GM06990 (cell line): ENCODE data around the gene NPHS1.

Experiments
- DNase-seq: peaks from one replicate; pipeline ENCODE4 v3.0.0-alpha.2; 2011; ENCODE audit not compliant: insufficient read length; ENCODE audit errors: extremely low read depth
- H3K27me3 ChIP-seq: replicated peaks from 2 replicates; pipeline ENCODE4 v1.6.0; 2011; ENCODE audit warnings: low read length; ENCODE audit not compliant: control insufficient read depth, insufficient read depth
- H3K36me3 ChIP-seq: 2 replicates; pipeline ENCODE4 v1.5.1; 2011; ENCODE audit warnings: low read length; ENCODE audit not compliant: control insufficient read depth, insufficient read depth
- H3K4me3 ChIP-seq: replicated peaks from 2 replicates; pipeline ENCODE4 v1.5.1; 2011; ENCODE audit warnings: low read depth, mild to moderate bottlenecking, control low read depth, low read length
- TF ChIP-seq, protein P1 (sequence below): IDR thresholded peaks from 2 replicates; pipeline ENCODE4 v1.5.1; 2011; ENCODE audit warnings: low read length, control low read depth, mild to moderate bottlenecking, inconsistent platforms; ENCODE audit not compliant: insufficient read depth, poor library complexity, severe bottlenecking

NPHS1 gene

DNA sequence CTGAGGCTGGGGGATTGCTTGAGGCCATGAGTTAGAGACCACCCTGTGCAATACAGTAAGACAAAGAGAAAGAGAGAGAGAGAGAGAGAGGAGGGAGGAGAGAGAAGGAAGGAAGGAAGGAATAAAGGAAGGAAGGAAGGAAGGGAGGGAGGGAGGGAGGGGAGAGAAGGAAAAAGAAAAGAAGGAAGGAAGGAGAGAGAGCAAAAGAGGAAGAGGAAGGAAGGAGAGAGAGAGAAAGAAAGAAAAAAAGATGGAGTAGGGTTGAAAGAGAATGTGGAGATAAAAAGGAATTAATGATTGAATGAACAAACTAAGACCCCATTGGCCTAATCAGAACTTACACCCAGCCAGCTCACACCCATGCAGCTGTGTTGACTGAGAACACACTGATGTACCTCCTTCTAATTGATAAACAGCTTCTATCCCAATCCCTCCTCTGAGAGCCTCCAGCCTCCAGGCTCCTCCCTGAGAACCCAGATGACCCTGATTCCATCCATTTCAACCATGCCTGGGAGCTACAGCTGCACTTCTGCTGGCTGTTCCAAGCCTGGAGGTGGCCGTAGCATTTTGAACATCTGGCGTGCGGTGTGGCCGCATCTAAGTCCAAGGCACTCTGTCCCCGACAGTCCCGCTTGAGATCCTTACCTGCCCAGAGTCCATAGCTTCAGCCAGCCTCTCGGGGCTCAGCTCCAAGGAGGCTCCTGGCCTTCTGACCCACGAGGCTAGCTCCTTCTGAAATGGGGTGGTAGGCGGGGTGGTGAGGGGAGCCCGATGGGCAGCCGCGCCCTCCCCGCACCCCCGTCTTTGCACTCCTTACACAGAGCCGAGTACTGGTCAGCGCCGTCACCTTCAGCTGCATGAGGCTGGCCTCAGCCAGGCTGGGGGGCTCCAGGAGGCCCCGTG lies 40.7 kb downstream of the NPHS1 start:
- no peaks in the 10 kb centered on the region for H3K36me3 ChIP-seq
- no peaks in the 10 kb centered on the region; the same call in 1 of the 2 replicates for H3K27me3 ChIP-seq
- no peak for DNase-seq
- TF ChIP-seq, protein P1, sequence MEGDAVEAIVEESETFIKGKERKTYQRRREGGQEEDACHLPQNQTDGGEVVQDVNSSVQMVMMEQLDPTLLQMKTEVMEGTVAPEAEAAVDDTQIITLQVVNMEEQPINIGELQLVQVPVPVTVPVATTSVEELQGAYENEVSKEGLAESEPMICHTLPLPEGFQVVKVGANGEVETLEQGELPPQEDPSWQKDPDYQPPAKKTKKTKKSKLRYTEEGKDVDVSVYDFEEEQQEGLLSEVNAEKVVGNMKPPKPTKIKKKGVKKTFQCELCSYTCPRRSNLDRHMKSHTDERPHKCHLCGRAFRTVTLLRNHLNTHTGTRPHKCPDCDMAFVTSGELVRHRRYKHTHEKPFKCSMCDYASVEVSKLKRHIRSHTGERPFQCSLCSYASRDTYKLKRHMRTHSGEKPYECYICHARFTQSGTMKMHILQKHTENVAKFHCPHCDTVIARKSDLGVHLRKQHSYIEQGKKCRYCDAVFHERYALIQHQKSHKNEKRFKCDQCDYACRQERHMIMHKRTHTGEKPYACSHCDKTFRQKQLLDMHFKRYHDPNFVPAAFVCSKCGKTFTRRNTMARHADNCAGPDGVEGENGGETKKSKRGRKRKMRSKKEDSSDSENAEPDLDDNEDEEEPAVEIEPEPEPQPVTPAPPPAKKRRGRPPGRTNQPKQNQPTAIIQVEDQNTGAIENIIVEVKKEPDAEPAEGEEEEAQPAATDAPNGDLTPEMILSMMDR, result no peak
- H3K4me3 ChIP-seq, result no peak overlapping the region

DNA sequence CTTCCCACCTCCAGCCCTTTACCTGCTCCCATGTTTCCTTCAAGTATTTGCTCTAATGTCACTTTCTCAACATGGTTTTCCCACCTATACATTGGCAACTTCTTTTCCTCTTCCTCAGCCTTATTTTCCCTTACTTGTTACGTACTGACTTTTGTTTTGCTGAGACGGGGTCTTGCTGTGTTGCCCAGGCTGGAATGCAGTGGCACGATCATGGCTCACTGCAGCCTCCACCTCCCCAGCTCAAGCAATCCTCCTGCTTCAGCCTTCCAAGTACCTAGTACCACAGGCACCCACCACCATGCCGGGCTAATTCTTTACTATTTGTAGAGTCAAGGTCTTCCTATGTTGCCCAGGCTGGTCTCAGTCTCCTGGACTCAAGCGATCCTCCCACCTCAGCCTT lies 44.7 kb downstream of the NPHS1 start:
- TF ChIP-seq, protein P1, result no peak
- DNase-seq, result no peak
- Histone ChIP-seq H3K36me3 (no peaks in the 10 kb centered on the region), H3K27me3 (no peaks in the 10 kb centered on the region; the same call in 1 of the 2 replicates), H3K4me3 (no peak overlapping the region)

DNA sequence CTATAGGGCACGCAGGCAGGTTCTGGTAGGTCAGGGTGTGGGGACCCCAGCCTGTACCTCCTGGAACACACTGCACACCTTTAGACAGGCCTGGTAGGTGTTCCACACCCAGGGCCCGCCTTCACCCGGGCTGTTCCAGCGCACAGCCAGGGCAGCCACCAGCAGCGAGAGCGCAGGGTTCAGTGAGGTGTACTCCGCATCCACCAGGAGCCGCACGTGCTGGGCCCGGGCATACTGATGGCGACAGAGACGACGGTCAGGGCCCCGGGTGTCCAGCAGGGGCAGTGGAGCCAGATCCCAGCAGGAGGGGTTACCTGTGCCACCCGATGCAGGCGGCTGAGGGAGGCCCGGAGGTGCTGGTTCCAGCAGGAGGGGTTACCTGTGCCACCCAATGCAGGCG lies 45.7 kb downstream of the NPHS1 start:
- no peak for DNase-seq
- Histone ChIP-seq H3K27me3 (no peaks in the 10 kb centered on the region; the same call in 1 of the 2 replicates), H3K4me3 (no peak overlapping the region), H3K36me3 (no peaks in the 10 kb centered on the region)
- TF ChIP-seq, protein P1, result no peak

DNA sequence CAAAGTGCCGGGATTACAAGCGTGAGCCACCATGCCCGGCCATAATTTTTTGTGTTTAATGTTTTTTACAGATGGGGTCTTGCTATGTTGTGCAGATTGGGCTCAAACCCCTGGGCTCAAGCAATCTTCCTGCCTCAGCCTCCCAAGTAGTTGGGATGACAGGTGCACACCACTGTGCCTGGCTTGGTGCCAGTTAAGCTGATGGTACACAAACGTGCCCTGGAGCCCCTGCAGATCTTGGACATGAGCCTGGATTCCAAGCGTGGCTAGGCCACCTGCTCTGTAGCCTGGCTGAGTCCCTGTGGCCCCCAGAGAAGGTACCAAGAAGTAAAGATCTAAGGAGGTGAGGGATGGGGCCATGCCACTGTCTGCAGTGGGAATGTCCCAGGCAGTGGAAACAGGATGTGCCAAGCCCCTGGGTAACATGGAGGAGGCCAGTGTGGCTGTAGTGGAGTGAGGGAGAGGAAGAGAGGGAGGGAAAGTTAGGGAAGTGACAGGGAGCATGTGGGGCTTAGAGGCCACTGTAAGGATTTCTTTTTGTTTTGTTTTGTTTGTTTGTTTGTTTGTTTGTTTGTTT lies 46.7 kb downstream of the NPHS1 start:
- TF ChIP-seq, protein P1, result no peak
- Histone ChIP-seq H3K4me3 (no peak overlapping the region), H3K36me3 (no peaks in the 10 kb centered on the region), H3K27me3 (no peaks in the 10 kb centered on the region; the same call in 1 of the 2 replicates)
- no peak for DNase-seq

DNA sequence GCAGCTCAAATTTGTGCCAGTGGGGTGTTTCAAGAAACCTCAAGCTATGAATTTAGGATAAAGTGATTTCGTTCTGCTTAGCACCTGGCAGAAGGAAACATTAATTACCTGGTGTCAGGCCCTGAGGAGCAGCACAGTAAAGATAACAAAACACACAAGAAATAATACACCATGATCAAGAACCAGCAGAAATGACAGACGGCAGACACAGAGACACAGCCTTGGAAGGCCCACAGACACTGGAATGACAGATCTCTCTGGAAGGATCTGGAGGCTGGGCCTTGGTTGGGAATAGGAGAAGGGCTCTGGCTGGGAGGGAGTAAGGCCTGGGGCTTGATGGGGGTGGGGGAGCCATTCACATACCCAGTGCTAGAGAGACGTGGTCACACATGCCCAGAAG lies 50.5 kb downstream of the NPHS1 start:
- Histone ChIP-seq H3K4me3 (no peak overlapping the region), H3K36me3 (no peaks in the 10 kb centered on the region), H3K27me3 (no peaks in the 10 kb centered on the region; the same call in 1 of the 2 replicates)
- TF ChIP-seq, protein P1, result no peak
- no peak for DNase-seq
